GM12878 (cell line): ENCODE results near the gene RBM6. TPM values are rescaled to one million over a fixed set of nuclear protein-coding genes. Genes with fewer than 3 reads are reported as not detected.

Experiments used
- ATAC-seq: fragments of 200-7000 bp; cut with Tn5 transposase; 3 replicates; pipeline ENCODE4 v1.9.1; 2020; ENCODE audit warnings: mild to moderate bottlenecking, moderate library complexity
- BruUV-seq: library from RNA; stranded (reverse); fragments of 400-500 nt; replicated peaks from 2 replicates; lab custom pipeline; 2021; lab: Mats Ljungman, UMichigan
- CTCF ChIA-PET: fragments of 300-600 bp; sonication (Branson Sonifier 250); formaldehyde crosslinking; extraction: SDS; loops from one replicate; lab custom pipeline; 2021; ENCODE audit warnings: inconsistent platforms; lab: Yijun Ruan, JAX
- POLR2A ChIA-PET: fragments of 350-600 bp; formaldehyde crosslinking; extraction: SDS; loops from one replicate; lab custom pipeline; 2021; ENCODE audit warnings: inconsistent platforms; lab: Charles Lee
- RAD21 ChIA-PET: fragments of 300-600 bp; sonication (Branson Sonifier 250); formaldehyde crosslinking; loops from one replicate; lab custom pipeline; 2023; ENCODE audit warnings: antibody characterized with exemption; ENCODE audit not compliant: unreplicated experiment; lab: Charles Lee
- SMC1A ChIA-PET: fragments of 300-600 bp; sonication (Branson Sonifier 250); formaldehyde crosslinking; loops from one replicate; lab custom pipeline; 2023; ENCODE audit not compliant: unreplicated experiment, uncharacterized antibody; lab: Charles Lee
- DNase-seq: peaks from one replicate; pipeline ENCODE4 v3.0.0-alpha.2; 2011; ENCODE audit warnings: low read depth, low spot score
- FAIRE-seq: peaks from 3 replicates; lab custom pipeline; 2011; peaks lifted over from hg19 to GRCh38; lab: Jason Lieb, UNC
- H2AFZ ChIP-seq: 2 replicates; pipeline ENCODE4 v1.6.0; 2011; ENCODE audit warnings: low read depth, low read length, control low read depth; ENCODE audit not compliant: control insufficient read depth
- H3K27ac ChIP-seq: 2 replicates; pipeline ENCODE4 v1.5.1; 2011; ENCODE audit warnings: control low read depth; ENCODE audit not compliant: control insufficient read depth, insufficient read depth
- H3K27me3 ChIP-seq, 2 experiments: replicated peaks in 1 of 2; 2 replicates each; pipeline versions ENCODE4 v1.6.0 to v1.6.1; 2011; ENCODE audit warnings: low read length in 1 of 2; ENCODE audit not compliant: control insufficient read depth in 2 of 2, insufficient read depth in 2 of 2
- H3K36me3 ChIP-seq, 2 experiments: 2 replicates each; pipeline ENCODE4 v1.5.1; 2011; ENCODE audit warnings: low read length in 1 of 2; ENCODE audit not compliant: control insufficient read depth in 2 of 2, insufficient read depth in 2 of 2
- H3K4me1 ChIP-seq: 2 replicates; pipeline ENCODE4 v1.6.1; 2011; ENCODE audit warnings: mild to moderate bottlenecking, low read length, moderate library complexity, mixed read lengths; ENCODE audit not compliant: control insufficient read depth, insufficient read depth
- H3K4me2 ChIP-seq: 2 replicates; pipeline ENCODE4 v1.6.0; 2011; ENCODE audit warnings: control low read depth; ENCODE audit not compliant: control insufficient read depth, insufficient read depth
- H3K4me3 ChIP-seq: fragments of 200-600 bp; sonication (generic); 2 replicates; pipeline ENCODE4 v1.5.1; 2016
- H3K79me2 ChIP-seq: 2 replicates; pipeline ENCODE4 v1.6.0; 2011; ENCODE audit warnings: low read length; ENCODE audit not compliant: control insufficient read depth, insufficient read depth
- H3K9ac ChIP-seq: 2 replicates; pipeline ENCODE4 v1.8.0; 2011; ENCODE audit warnings: low read length, control low read depth, mixed read lengths; ENCODE audit not compliant: control insufficient read depth, insufficient read depth
- H3K9me3 ChIP-seq: replicated peaks from 3 replicates; pipeline ENCODE4 v1.5.1; 2011; ENCODE audit warnings: mild to moderate bottlenecking, low read length; ENCODE audit not compliant: control insufficient read depth, insufficient read depth
- H4K20me1 ChIP-seq: 2 replicates; pipeline ENCODE4 v1.6.0; 2011; ENCODE audit not compliant: control insufficient read depth, insufficient read depth
- CHD2 ChIP-seq: IDR thresholded peaks from 2 replicates; pipeline ENCODE4 v1.6.1; 2011; ENCODE audit warnings: low read depth, low read length, improper control_type of control experiment, borderline replicate concordance
- FOS ChIP-seq: IDR thresholded peaks from 3 replicates; pipeline ENCODE4 v1.6.1; 2011; ENCODE audit warnings: borderline replicate concordance; ENCODE audit not compliant: insufficient read length; ENCODE audit errors: extremely low read depth
- HDGF ChIP-seq: fragments of 450-650 bp; IDR thresholded peaks from 2 replicates; pipeline ENCODE4 v1.6.1; 2016; ENCODE audit warnings: antibody characterized with exemption
- NFYB ChIP-seq: IDR thresholded peaks from 2 replicates; pipeline ENCODE4 v1.6.1; 2011; ENCODE audit warnings: low read depth, mild to moderate bottlenecking, low read length, improper control_type of control experiment, moderate library complexity; ENCODE audit not compliant: insufficient read depth
- PAX8 ChIP-seq: fragments of 450-650 bp; IDR thresholded peaks from 2 replicates; pipeline ENCODE4 v1.6.1; 2017; ENCODE audit warnings: mild to moderate bottlenecking, moderate library complexity
- TCF7 ChIP-seq: IDR thresholded peaks from 2 replicates; pipeline ENCODE4 v1.6.1; 2014; ENCODE audit warnings: antibody characterized with exemption, borderline replicate concordance
- WGBS: methylation state at CpG from one replicate; pipeline ENCODE4 v1.1.6; 2016; ENCODE audit warnings: low lambda C conversion rate; ENCODE audit not compliant: insufficient replicate concordance, insufficient coverage; ENCODE audit errors: missing lambda C conversion rate; 5-methylcytosine and 5-hydroxymethylcytosine counted together
- in situ Hi-C: fragments of 300-500 bp; cut with MboI; formaldehyde crosslinking; loops from 9 replicates; pipeline ENCODE4 v1.14.3; 2018; ENCODE audit warnings: mixed read lengths
- intact Hi-C: fragments of 100-400 bp; cut with micrococcal nuclease; formaldehyde crosslinking; loops from one replicate; pipeline ENCODE4 v1.14.2; 2022; ENCODE audit not compliant: unreplicated experiment
- polyA plus RNA-seq, 11 experiments: library from polyadenylated mRNA; depleted of rRNA in 4 of 11; unstranded in 6 of 11; stranded (reverse) in 5 of 11; fragments of >200 nt; fragmentation: Nextera tagmentation in 4 of 11; fragmentation: Illumina TruSeq in 1 of 11; extraction: Ambion mirVana in 4 of 11; extraction: Trizol in 1 of 11; gene quantifications; 1 replicate in 1 of 11; 2 replicates in 10 of 11; pipeline versions ENCODE4 v1.2.1 to v1.2.3, GENCODE V29; 2011 to 2016; ENCODE audit warnings: inconsistent platforms in 2 of 11, missing spikeins in 2 of 11, low read depth in 1 of 11
- total RNA-seq, 4 experiments: library from RNA; depleted of rRNA in 3 of 4; stranded (reverse); fragments of >200 nt in 3 of 4; fragmentation: Illumina TruSeq in 1 of 4; extraction: Trizol in 1 of 4; gene quantifications; 2 replicates each; pipeline versions ENCODE4 v1.2.1 to v1.2.3, GENCODE V29; 2013 to 2021
- TF ChIP-seq, protein P1 (sequence below): fragments of 450-650 bp; formaldehyde crosslinking; IDR thresholded peaks from 2 replicates; pipeline ENCODE4 v1.4.0; 2022; ENCODE audit warnings: mild to moderate bottlenecking, moderate library complexity
- TF ChIP-seq, protein P2 (sequence below): IDR thresholded peaks from 2 replicates; pipeline ENCODE4 v1.6.1; 2012; ENCODE audit warnings: low read length, inconsistent platforms
- TF ChIP-seq, protein P3 (sequence below): fragments of 450-650 bp; IDR thresholded peaks from 2 replicates; pipeline ENCODE4 v1.6.1; 2014; ENCODE audit warnings: mild to moderate bottlenecking
- TF ChIP-seq, protein P4 (sequence below): IDR thresholded peaks from 2 replicates; pipeline ENCODE4 v1.6.1; 2012; ENCODE audit warnings: low read depth, low read length, improper control_type of control experiment

RBM6 gene
- total and polyA plus RNA-seq, 10 of the 15 experiments (the other 5 are each of a cell fraction or from before 2014, with no cell fraction given) = 45.3 to 103 (median 81.3) TPM

DNA sequence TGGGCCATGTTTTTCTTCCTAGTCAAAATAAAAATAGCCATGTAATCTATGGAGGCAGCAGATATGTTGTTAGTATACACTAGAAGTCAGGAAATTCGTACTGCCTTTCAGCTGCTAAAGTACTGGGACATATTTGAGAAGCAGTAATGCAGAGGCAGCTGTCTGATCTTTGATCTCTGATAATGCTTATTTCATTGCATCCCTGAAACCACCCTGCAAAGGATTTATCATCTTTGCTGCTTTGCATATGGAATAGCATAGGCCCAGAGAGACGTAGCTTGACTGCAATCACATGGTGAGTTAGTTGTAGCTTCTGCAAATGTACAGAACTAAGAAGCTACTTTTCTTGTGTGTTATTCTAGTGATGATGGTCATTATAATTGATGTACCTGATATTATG is 52.4 kb downstream of the RBM6 start (continued):
- TF ChIP-seq, protein P1, sequence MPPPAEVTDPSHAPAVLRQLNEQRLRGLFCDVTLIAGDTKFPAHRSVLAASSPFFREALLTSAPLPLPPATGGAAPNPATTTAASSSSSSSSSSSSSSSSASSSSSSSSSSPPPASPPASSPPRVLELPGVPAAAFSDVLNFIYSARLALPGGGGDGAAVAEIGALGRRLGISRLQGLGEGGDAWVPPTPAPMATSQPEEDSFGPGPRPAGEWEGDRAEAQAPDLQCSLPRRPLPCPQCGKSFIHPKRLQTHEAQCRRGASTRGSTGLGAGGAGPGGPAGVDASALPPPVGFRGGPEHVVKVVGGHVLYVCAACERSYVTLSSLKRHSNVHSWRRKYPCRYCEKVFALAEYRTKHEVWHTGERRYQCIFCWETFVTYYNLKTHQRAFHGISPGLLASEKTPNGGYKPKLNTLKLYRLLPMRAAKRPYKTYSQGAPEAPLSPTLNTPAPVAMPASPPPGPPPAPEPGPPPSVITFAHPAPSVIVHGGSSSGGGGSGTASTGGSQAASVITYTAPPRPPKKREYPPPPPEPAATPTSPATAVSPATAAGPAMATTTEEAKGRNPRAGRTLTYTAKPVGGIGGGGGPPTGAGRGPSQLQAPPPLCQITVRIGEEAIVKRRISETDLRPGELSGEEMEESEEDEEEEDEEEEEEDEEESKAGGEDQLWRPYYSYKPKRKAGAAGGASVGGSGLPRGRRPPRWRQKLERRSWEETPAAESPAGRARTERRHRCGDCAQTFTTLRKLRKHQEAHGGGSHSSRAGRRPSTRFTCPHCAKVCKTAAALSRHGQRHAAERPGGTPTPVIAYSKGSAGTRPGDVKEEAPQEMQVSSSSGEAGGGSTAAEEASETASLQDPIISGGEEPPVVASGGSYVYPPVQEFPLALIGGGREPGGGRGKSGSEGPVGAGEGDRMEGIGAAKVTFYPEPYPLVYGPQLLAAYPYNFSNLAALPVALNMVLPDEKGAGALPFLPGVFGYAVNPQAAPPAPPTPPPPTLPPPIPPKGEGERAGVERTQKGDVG (CRISPR knock-in tag) = no peak
- TF ChIP-seq, all 136 proteins: peak for 0

DNA sequence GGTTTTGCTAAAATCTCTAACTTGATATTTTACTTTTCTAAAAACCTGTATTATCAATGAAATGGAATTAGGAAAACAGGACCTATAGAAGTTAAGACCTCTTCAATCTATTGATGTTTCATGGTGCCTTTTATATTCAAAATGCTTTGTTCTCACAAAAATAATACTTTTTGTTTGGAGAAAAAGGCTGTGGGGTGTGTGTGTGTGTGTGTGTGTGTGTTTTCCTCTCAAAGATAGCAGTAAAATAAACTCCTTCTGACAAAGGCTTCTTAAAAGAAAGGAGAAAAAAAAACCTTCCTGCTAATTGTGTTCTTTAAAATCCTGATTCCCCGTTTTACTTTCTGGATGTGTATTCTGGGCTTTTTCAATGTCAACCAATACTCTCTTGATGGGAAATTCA is 54.5 kb downstream of the RBM6 start:
- CTCF ChIA-PET = no interaction called here
- WGBS = 100% methylated on average over 1 of the region's 1 CpG
- H3K36me3 ChIP-seq = peaks cover 0 to 26% of the 10 kb centered on the region in 2 experiments; a peak in 3 of 4 replicates
- peaks cover 2% of the 10 kb centered on the region for H3K79me2 ChIP-seq
- BruUV-seq = no TSS peak
- DNase-seq (no peak), ATAC-seq (no peak), FAIRE-seq (no peak)
- no peaks in the 10 kb centered on the region for H3K9me3 ChIP-seq
- RAD21 ChIA-PET = no interaction called here
- peaks cover 4% of the 10 kb centered on the region; the same call in 1 of the 2 replicates for H4K20me1 ChIP-seq
- H3K4me2 ChIP-seq = no peak overlapping the region
- H3K27ac ChIP-seq = no peak overlapping the region
- H3K4me3 ChIP-seq = no peak overlapping the region
- intact Hi-C loops (no loop called here), in situ Hi-C loops (no loop called here)
- SMC1A ChIA-PET = no interaction called here
- H3K27me3 ChIP-seq = no peaks in the 10 kb centered on the region
- H2AFZ ChIP-seq = no peak overlapping the region
- H3K4me1 ChIP-seq = no peaks in the 10 kb centered on the region; the same call in 1 of the 2 replicates
- POLR2A ChIA-PET = no interaction called here
- H3K9ac ChIP-seq = no peak overlapping the region
- TF ChIP-seq CHD2 (no peak), FOS (no peak), TCF7 (no peak), NFYB (no peak), PAX8 (no peak), HDGF (no peak)
- TF ChIP-seq, protein P2, sequence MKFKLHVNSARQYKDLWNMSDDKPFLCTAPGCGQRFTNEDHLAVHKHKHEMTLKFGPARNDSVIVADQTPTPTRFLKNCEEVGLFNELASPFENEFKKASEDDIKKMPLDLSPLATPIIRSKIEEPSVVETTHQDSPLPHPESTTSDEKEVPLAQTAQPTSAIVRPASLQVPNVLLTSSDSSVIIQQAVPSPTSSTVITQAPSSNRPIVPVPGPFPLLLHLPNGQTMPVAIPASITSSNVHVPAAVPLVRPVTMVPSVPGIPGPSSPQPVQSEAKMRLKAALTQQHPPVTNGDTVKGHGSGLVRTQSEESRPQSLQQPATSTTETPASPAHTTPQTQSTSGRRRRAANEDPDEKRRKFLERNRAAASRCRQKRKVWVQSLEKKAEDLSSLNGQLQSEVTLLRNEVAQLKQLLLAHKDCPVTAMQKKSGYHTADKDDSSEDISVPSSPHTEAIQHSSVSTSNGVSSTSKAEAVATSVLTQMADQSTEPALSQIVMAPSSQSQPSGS = no peak
- TF ChIP-seq, protein P3, sequence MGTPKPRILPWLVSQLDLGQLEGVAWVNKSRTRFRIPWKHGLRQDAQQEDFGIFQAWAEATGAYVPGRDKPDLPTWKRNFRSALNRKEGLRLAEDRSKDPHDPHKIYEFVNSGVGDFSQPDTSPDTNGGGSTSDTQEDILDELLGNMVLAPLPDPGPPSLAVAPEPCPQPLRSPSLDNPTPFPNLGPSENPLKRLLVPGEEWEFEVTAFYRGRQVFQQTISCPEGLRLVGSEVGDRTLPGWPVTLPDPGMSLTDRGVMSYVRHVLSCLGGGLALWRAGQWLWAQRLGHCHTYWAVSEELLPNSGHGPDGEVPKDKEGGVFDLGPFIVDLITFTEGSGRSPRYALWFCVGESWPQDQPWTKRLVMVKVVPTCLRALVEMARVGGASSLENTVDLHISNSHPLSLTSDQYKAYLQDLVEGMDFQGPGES = no peak
- TF ChIP-seq, protein P4, sequence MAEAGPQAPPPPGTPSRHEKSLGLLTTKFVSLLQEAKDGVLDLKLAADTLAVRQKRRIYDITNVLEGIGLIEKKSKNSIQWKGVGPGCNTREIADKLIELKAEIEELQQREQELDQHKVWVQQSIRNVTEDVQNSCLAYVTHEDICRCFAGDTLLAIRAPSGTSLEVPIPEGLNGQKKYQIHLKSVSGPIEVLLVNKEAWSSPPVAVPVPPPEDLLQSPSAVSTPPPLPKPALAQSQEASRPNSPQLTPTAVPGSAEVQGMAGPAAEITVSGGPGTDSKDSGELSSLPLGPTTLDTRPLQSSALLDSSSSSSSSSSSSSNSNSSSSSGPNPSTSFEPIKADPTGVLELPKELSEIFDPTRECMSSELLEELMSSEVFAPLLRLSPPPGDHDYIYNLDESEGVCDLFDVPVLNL = no peak
- TF ChIP-seq, protein P1 (CRISPR knock-in tag) = no peak
